ENCODE measurements around the gene PCDH15. TPM values are rescaled to one million over a fixed set of nuclear protein-coding genes. Genes with fewer than 3 reads are reported as not detected.

Gene PCDH15
- total RNA-seq, 4 donors from 2014 or later, result not detected

DNA sequence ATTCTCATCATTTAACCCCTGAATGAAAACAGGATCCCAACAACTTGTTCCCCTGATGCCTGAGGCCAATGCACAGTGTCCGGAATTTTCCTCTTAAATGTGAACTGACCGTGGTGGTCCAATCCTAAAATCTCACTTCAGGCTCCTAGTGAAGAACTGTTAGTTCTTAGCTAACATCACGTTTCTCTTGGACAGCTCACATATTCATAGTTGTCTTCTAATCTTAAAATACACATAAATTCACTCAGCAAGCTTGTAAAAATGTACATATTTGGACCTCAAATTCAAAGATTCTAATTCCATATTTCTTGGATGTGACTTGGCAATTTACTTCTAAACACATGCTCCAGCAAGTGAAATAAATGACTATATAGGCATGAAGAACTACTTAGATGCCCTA lies 297.2 kb downstream of the PCDH15 start:
- no peak for DNase-seq
- H3K4me1 ChIP-seq, result no peaks in the 10 kb centered on the region
- no peaks in the 10 kb centered on the region for H3K9me3 ChIP-seq
- WGBS, 2 donors, result 55 to 70% methylated on average over 3 of the region's 3 CpGs
- no peak overlapping the region for H3K27ac ChIP-seq
- H3K27me3 ChIP-seq, result no peaks in the 10 kb centered on the region
- TF ChIP-seq POLR2A (IDR thresholded peaks at IDR 0.05), result no peak
- TF ChIP-seq, protein P1, sequence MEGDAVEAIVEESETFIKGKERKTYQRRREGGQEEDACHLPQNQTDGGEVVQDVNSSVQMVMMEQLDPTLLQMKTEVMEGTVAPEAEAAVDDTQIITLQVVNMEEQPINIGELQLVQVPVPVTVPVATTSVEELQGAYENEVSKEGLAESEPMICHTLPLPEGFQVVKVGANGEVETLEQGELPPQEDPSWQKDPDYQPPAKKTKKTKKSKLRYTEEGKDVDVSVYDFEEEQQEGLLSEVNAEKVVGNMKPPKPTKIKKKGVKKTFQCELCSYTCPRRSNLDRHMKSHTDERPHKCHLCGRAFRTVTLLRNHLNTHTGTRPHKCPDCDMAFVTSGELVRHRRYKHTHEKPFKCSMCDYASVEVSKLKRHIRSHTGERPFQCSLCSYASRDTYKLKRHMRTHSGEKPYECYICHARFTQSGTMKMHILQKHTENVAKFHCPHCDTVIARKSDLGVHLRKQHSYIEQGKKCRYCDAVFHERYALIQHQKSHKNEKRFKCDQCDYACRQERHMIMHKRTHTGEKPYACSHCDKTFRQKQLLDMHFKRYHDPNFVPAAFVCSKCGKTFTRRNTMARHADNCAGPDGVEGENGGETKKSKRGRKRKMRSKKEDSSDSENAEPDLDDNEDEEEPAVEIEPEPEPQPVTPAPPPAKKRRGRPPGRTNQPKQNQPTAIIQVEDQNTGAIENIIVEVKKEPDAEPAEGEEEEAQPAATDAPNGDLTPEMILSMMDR (IDR thresholded peaks at IDR 0.05), result no peak
- no peak overlapping the region for H3K4me3 ChIP-seq
- no peaks in the 10 kb centered on the region for H3K36me3 ChIP-seq
- intact Hi-C loops (cut with DNase I), result no loop called here

DNA sequence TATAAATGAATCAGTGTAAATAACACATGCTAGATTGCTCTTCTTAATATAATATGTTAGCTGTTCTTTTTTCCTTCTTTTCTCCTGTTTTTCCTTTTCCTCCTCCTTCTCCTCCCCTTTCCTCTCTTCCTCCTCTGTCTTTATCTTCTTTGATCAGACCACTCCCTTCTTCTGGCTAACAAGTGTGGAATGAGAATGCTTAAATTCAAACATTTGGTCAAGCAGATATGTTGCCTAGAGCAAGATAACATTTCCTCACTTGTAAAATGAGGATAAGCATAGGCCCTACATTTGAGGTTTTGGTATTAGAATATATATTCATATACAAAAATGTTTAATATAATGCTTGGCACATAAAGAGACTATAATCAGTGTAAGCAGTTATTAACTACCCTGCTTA lies 299.1 kb downstream of the PCDH15 start:
- H3K27ac ChIP-seq, result no peak overlapping the region
- no peaks in the 10 kb centered on the region for H3K4me1 ChIP-seq
- H3K9me3 ChIP-seq, result no peaks in the 10 kb centered on the region
- no peak for TF ChIP-seq POLR2A (IDR thresholded peaks at IDR 0.05)
- TF ChIP-seq, protein P1 (IDR thresholded peaks at IDR 0.05), result no peak
- no peaks in the 10 kb centered on the region for H3K36me3 ChIP-seq
- no peak for DNase-seq
- no peaks in the 10 kb centered on the region for H3K27me3 ChIP-seq
- no peak overlapping the region for H3K4me3 ChIP-seq
- intact Hi-C loops (cut with DNase I), result no loop called here

DNA sequence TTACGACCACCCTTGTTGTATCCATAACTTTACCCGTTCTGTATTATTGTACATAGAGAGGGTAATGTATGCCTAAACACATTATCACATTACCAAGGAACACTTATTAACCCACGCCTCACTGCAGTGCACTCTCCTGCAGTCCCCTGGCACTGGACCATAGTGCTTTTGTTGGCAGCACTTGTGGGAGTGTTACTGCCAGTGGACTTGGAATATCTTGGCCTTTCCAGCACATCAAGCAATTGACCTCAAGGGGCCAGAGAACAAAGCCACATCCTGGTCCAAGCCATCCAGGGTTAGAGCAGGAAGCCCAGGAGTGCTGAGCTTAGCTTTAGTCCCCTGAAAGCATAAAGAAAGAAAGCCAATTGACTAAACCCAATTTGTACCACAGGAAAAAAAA lies 304.2 kb downstream of the PCDH15 start:
- no peak overlapping the region for H3K4me3 ChIP-seq
- no peaks in the 10 kb centered on the region for H3K36me3 ChIP-seq
- intact Hi-C loops (cut with DNase I), result no loop called here
- WGBS, 2 donors, result 64 to 69% methylated on average over 3 of the region's 3 CpGs
- no peaks in the 10 kb centered on the region for H3K4me1 ChIP-seq
- H3K27me3 ChIP-seq, result no peaks in the 10 kb centered on the region
- no peak overlapping the region for H3K27ac ChIP-seq
- TF ChIP-seq, protein P1 (IDR thresholded peaks at IDR 0.05), result no peak
- TF ChIP-seq POLR2A (IDR thresholded peaks at IDR 0.05), result no peak
- no peaks in the 10 kb centered on the region for H3K9me3 ChIP-seq
- DNase-seq, result no peak

DNA sequence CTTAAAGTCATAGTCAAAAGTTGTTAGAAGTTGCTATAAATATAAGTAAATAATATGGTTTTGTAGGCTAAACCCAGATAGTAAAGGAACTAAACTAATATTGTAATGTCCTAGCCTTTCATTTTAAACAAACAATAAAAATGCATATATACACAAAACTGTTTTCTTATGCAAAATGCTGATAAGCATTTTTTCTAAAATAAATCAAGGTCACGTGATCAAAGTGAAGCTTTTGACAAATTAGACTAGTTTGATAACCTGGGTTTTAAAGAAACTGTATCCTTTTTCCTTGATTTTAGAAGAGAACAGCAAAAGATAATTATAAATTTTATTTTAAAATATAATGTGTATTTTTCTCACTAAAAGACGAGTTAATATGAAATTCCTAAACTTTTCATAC lies 313.3 kb downstream of the PCDH15 start:
- no peak overlapping the region for H3K27ac ChIP-seq
- H3K9me3 ChIP-seq, result no peaks in the 10 kb centered on the region
- no peaks in the 10 kb centered on the region for H3K27me3 ChIP-seq
- TF ChIP-seq, protein P1 (IDR thresholded peaks at IDR 0.05), result no peak
- no peak for TF ChIP-seq POLR2A (IDR thresholded peaks at IDR 0.05)
- DNase-seq, result no peak
- no peaks in the 10 kb centered on the region for H3K4me1 ChIP-seq
- intact Hi-C loops (cut with DNase I), result no loop called here
- no peak overlapping the region for H3K4me3 ChIP-seq
- H3K36me3 ChIP-seq, result no peaks in the 10 kb centered on the region
- 51 to 56% methylated on average over 2 of the region's 2 CpGs for WGBS, 2 donors

DNA sequence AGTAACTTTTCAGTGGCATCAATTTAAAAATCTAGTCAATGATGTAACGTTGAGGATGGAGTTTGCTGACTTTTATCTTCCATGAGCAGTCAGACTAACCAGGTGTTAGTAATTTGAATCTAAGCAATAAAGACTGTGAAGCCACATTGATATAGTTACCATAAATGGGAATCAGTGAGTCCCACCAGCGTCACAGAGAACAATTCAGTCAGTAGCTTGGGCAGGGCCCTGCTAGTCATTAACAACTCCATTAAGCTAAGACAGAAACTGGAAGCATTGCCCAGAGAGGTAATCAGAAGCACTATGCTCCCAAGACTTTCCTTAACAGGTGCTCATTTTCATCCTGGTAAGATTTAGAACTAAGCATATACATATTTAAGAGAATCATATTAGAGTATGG lies 315.1 kb downstream of the PCDH15 start:
- intact Hi-C loops (cut with DNase I), result no loop called here
- TF ChIP-seq, protein P1 (IDR thresholded peaks at IDR 0.05), result no peak
- no peak for TF ChIP-seq POLR2A (IDR thresholded peaks at IDR 0.05)

More for the DNA sequence above, 315.1 kb downstream of the PCDH15 start:
- H3K4me1 ChIP-seq, result no peaks in the 10 kb centered on the region
- no peaks in the 10 kb centered on the region for H3K36me3 ChIP-seq
- no peak overlapping the region for H3K27ac ChIP-seq
- no peak for DNase-seq
- no peaks in the 10 kb centered on the region for H3K9me3 ChIP-seq
- 63 to 71% methylated on average over 2 of the region's 2 CpGs for WGBS, 2 donors
- no peaks in the 10 kb centered on the region for H3K27me3 ChIP-seq
- H3K4me3 ChIP-seq, result no peak overlapping the region

All from esophagus squamous epithelium (tissue), 5 donors.